Activated naive CD4-positive, alpha-beta T cell treated with anti-CD3 and anti-CD28 coated beads for 36 hours (primary cell): ENCODE results near the gene GRIPAP1. TPM values are rescaled to one million over a fixed set of nuclear protein-coding genes. Genes with fewer than 3 reads are reported as not detected.

Source experiments
- CTCF ChIA-PET: fragments of 350-600 bp; sonication (Branson Sonifier 250); formaldehyde crosslinking; loops from one replicate; lab custom pipeline; 2021; ENCODE audit warnings: antibody characterized with exemption; lab: Charles Lee
- DNase-seq: peaks from one replicate; pipeline ENCODE4 v3.0.0-alpha.2; 2020
- H3K27ac Mint-ChIP-seq: one replicate; pipeline ENCODE4 v1.8.0; 2021; ENCODE audit warnings: mild to moderate bottlenecking, mixed read lengths
- H3K27me3 Mint-ChIP-seq: one replicate; pipeline ENCODE4 v1.8.0; 2021; ENCODE audit warnings: low read depth, mixed read lengths
- H3K36me3 Mint-ChIP-seq: one replicate; pipeline ENCODE4 v1.8.0; 2021; ENCODE audit warnings: low read depth, mixed read lengths
- H3K4me1 Mint-ChIP-seq: one replicate; pipeline ENCODE4 v1.8.0; 2021; ENCODE audit warnings: low read depth, mixed read lengths
- H3K4me3 Mint-ChIP-seq: one replicate; pipeline ENCODE4 v1.8.0; 2021; ENCODE audit warnings: mild to moderate bottlenecking, moderate library complexity, mixed read lengths
- H3K9me3 Mint-ChIP-seq: one replicate; pipeline ENCODE4 v1.8.0; 2021; ENCODE audit warnings: mixed read lengths
- intact Hi-C: fragments of 100-400 bp; cut with micrococcal nuclease; formaldehyde crosslinking; loops from one replicate; pipeline ENCODE4 v1.15.1; 2023
- total RNA-seq, 2 experiments: library from RNA; stranded (reverse); gene quantifications; one replicate each; pipeline ENCODE4 v1.2.3, GENCODE V29; 2021

The GRIPAP1 gene
- total RNA-seq, 2 experiments from 2014 or later, result 64.8 to 73.1 TPM

GRCh38 chrX:48956728-48957414 is 45.2 kb downstream of the GRIPAP1 start:
- Mint-ChIP-seq H3K4me1 (peaks cover 58% of the 10 kb centered on the region), H3K4me3 (peak overlapping the region; percentile 84), H3K27ac (peak overlapping the region; percentile 90), H3K36me3 (peaks cover 13% of the 10 kb centered on the region), H3K27me3 (no peaks in the 10 kb centered on the region), H3K9me3 (no peaks in the 10 kb centered on the region)
- DNase-seq, result peak; percentile 69
- intact Hi-C loops, result loop anchor here (5.0 kb wide), 1 partner anchor 205 kb away; the partner anchor contains the start of gene MAGIX
- CTCF ChIA-PET, result interaction anchor here (0.6 kb wide), 1 partner anchor 18 kb away, joined by 3 read pairs; no protein-coding TSS in a partner anchor

DNA sequence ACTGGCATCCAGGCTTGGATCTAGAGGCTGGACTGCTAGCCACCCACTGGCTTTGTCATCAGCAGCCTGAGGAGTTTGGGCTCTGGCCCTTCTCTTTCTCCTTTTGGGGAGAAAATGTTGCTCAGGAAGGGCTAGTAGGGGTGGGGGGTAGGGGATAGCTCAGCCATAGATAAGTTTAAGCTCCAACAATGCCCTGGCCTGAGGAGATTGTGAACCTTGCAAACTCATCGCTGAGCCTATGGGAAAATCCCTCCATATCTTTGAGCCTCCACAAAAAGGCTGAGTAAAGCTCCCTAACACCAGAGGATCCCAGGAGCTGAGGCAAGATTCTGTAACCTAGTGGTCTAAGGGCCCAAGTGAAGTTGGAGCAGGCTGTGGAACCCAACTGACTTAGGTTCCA is 53.5 kb downstream of the GRIPAP1 start:
- CTCF ChIA-PET, result no interaction called here
- no peak overlapping the region for H3K4me3 Mint-ChIP-seq
- H3K9me3 Mint-ChIP-seq, result no peaks in the 10 kb centered on the region
- H3K27ac Mint-ChIP-seq, result no peak overlapping the region
- intact Hi-C loops, result loop anchor here (5.0 kb wide), 1 partner anchor 36 kb away; the partner anchor contains the start of gene SLC35A2
- H3K4me1 Mint-ChIP-seq, result peaks cover 49% of the 10 kb centered on the region
- no peaks in the 10 kb centered on the region for H3K27me3 Mint-ChIP-seq
- no peak for DNase-seq
- peaks cover 6% of the 10 kb centered on the region for H3K36me3 Mint-ChIP-seq

DNA sequence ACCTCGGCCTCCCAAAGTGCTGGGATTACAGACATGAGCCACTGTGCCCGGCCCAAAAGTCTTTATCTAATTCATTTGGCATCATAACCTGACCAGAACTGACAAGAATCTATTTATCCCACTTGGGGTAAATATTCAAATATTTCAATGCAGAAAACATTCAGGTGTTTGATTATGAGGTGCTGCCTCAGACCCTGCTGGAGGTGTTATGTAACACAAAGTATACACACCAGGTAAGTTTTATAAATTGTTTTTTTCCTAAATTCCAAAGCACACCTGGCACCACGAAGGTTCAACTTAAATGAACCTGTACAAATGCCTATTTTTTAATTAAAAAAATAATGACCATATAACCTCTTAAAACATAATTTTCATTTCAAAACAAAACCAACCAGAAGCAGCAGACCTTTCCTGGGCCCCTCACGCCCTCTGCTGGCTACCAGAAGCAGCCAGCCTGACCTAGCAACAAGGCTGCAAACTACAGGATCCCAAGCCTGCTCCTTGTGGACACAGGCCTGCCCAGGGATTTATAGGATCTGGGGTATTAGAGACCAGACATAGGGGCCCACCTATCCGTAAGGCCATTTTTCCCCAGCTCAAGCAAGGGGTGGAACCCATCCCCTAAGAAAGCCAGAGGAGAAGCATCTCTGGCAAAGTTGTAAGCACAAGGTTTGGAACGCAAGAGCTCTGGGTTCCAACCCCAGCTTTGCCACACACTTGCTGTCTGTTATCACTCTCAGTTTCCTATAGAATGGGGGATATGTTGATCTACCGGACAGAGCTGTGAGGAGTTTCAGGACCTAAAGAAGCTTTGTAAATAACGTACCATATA is 56.3 kb downstream of the GRIPAP1 start:
- Mint-ChIP-seq H3K36me3 (peaks cover 24% of the 10 kb centered on the region), H3K4me3 (no peak overlapping the region), H3K4me1 (peaks cover 53% of the 10 kb centered on the region), H3K27me3 (no peaks in the 10 kb centered on the region), H3K9me3 (no peaks in the 10 kb centered on the region), H3K27ac (peak overlapping the region; percentile 83)
- intact Hi-C loops, result loop anchor here (1.0 to 5.0 kb wide), 4 partner anchors 8 to 297 kb away; partner anchors contain the start of gene SLC35A2
- peak; percentile 70 for DNase-seq
- CTCF ChIA-PET, result interaction anchor here (0.7 to 1.8 kb wide), 8 partner anchors 8 to 297 kb away, joined by 3 to 15 read pairs (median 4); partner anchors contain the start of gene SLC35A2

GRCh38 chrX:48942895-48943294 is 59.2 kb downstream of the GRIPAP1 start:
- peak overlapping the region; percentile 100 for H3K27ac Mint-ChIP-seq
- no peaks in the 10 kb centered on the region for H3K9me3 Mint-ChIP-seq
- no peaks in the 10 kb centered on the region for H3K27me3 Mint-ChIP-seq
- peaks cover 35% of the 10 kb centered on the region for H3K36me3 Mint-ChIP-seq
- intact Hi-C loops, result no loop called here
- peaks cover 72% of the 10 kb centered on the region for H3K4me1 Mint-ChIP-seq
- DNase-seq, result peak; percentile 42
- CTCF ChIA-PET, result interaction anchor here (2.4 to 8.6 kb wide), 2 partner anchors 22 to 27 kb away, joined by 7 to 42 read pairs; no protein-coding TSS in a partner anchor
- peak overlapping the region; percentile 47 for H3K4me3 Mint-ChIP-seq

GRCh38 chrX:48940404-48940955 is 61.6 kb downstream of the GRIPAP1 start:
- H3K36me3 Mint-ChIP-seq, result peaks cover 45% of the 10 kb centered on the region
- CTCF ChIA-PET, result interaction anchor here (0.8 to 8.6 kb wide), 4 partner anchors 10 to 73 kb away, joined by 3 to 42 read pairs (median 5); no protein-coding TSS in a partner anchor
- intact Hi-C loops, result no loop called here
- no peaks in the 10 kb centered on the region for H3K27me3 Mint-ChIP-seq
- peak overlapping the region; percentile 100 for H3K27ac Mint-ChIP-seq
- no peak overlapping the region for H3K4me3 Mint-ChIP-seq
- peak; percentile 10 for DNase-seq
- no peaks in the 10 kb centered on the region for H3K9me3 Mint-ChIP-seq
- peaks cover 81% of the 10 kb centered on the region for H3K4me1 Mint-ChIP-seq

DNA sequence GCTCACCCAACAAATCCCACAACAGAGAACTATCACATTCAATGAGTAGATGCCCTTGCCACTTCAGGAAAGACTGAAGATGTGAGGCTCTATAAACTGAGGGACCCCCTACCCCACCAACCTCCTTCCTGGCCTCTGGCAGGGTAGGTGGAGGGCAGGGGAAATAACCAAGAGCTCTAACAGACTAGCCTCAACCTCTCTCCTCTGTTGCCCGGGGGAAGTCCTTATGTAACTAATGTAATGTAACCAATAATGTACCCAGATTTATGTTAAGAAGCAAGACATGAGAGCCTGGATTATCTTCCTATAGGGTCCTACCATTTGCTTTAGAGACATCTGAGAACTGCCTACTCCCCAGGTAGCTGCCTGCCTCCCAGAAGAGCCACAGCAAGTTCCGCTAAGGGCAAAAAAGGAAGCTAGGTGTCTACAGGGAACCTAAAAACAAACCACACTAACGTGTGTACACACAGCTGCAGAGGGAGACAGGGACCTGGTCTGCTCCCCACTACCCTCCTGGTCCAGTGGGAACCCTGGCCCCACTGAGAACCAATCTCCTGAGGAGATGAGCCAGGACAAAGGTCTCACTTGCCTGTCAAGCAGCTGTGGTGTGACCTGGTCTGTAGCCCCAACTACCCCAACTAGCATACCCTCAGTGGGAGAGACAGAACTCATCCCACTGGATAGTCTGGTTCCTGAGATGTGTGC is 62.4 kb downstream of the GRIPAP1 start:
- no peaks in the 10 kb centered on the region for H3K9me3 Mint-ChIP-seq
- H3K36me3 Mint-ChIP-seq, result peaks cover 53% of the 10 kb centered on the region
- H3K27ac Mint-ChIP-seq, result peak overlapping the region; percentile 100
- peak; percentile 35 for DNase-seq
- H3K4me1 Mint-ChIP-seq, result peaks cover 87% of the 10 kb centered on the region
- CTCF ChIA-PET, result interaction anchor here (0.6 to 8.6 kb wide), 8 partner anchors 9 to 191 kb away, joined by 3 to 42 read pairs (median 4); partner anchors contain the start of genes PQBP1 and TIMM17B
- H3K4me3 Mint-ChIP-seq, result peak overlapping the region; percentile 52
- intact Hi-C loops, result loop anchor here (10.0 kb wide), 1 partner anchor 325 kb away; the partner anchor contains the start of genes FOXP3 and PPP1R3F
- H3K27me3 Mint-ChIP-seq, result no peaks in the 10 kb centered on the region

DNA sequence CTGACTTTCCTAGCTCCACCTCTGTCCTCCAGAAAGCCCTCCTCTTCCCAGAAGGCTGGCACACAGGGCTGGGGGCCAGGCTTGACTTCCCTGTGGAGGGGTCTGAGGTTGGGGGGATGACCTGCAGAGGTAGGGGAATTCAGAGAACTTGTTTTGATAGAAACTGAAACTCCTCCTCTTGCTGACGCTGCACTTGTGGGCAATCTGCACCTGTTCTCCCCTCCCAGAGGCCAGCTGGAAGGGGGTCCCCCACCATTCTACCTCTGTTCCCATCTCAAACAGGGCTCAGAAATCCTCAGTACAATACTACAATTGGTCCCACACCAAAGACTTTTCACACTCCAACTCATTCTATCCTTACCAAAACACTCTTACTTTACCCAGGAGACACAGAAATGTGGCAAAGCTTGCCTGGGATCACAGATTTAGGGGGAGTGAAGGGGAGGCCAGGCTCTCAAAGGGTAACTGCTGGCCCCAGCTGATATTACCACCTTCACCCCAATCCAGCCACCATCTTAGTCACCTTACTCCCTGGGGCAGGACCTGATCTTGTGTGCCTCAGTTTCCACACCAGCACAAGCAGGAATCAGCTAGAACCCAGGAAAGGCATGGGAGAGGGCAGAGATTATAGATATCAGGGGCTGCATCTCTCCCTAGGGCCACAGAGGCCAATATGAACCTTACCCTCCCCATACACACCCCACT is 63.2 kb downstream of the GRIPAP1 start:
- peak; percentile 92 for DNase-seq
- Mint-ChIP-seq H3K9me3 (no peaks in the 10 kb centered on the region), H3K27me3 (no peaks in the 10 kb centered on the region), H3K27ac (peak overlapping the region; percentile 100), H3K36me3 (peaks cover 60% of the 10 kb centered on the region), H3K4me3 (peak overlapping the region; percentile 52), H3K4me1 (peaks cover 89% of the 10 kb centered on the region)
- CTCF ChIA-PET, result interaction anchor here (0.6 to 8.6 kb wide), 10 partner anchors 12 to 190 kb away, joined by 3 to 42 read pairs (median 4); partner anchors contain the start of genes PQBP1 and TIMM17B
- intact Hi-C loops, result loop anchor here (1.0 to 10.0 kb wide), 2 partner anchors 202 to 326 kb away; partner anchors contain the start of genes FOXP3 and PPP1R3F

- H3K36me3 Mint-ChIP-seq, result peaks cover 52% of the 10 kb centered on the region
- H3K27ac Mint-ChIP-seq, result peak overlapping the region; percentile 100
- no peaks in the 10 kb centered on the region for H3K9me3 Mint-ChIP-seq
- H3K27me3 Mint-ChIP-seq, result no peaks in the 10 kb centered on the region
- H3K4me1 Mint-ChIP-seq, result peaks cover 81% of the 10 kb centered on the region
- CTCF ChIA-PET, result interaction anchor here (0.7 to 8.6 kb wide), 9 partner anchors 9 to 306 kb away, joined by 3 to 42 read pairs (median 4); partner anchors contain the start of genes PQBP1, TFE3 and TIMM17B
- DNase-seq, result peak; percentile 95
- peak overlapping the region; percentile 75 for H3K4me3 Mint-ChIP-seq
- intact Hi-C loops, result loop anchor here (1.0 to 10.0 kb wide), 8 partner anchors 8 to 328 kb away; partner anchors contain the start of genes FOXP3, PIM2, PPP1R3F and PQBP1
Measured at GRCh38 chrX:48937054-48937907, 64.8 kb downstream of the GRIPAP1 start.

DNA sequence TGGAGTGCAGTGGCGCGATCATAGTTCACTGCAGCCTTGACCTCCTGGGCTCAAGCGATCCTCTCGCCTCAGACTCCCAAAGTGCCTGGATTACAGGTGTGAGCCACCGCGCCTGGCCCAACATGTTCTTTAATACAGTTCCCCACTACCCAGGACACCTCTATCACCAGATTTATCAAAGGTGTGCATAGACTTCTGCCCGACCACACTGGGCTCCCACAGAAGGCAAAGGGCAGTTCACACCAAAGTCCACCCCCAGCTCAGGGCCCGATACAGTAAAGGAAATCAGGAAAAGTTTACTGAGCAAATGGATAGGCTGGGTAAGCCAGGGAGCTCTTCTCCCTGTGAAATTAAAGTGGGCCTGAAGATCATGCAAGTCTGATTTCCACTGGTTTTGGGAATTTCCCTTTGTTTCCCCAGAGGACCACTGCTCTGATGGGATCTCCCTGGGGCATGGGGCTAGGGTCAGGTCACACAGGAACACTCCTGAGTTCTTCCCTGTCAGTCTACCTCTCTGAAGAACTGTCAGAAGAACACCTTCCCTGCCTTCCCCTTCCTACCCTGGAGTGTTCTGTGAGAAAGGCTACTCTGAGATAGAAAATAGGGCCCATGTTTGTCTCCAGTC is 65.5 kb downstream of the GRIPAP1 start:
- Mint-ChIP-seq H3K36me3 (peaks cover 48% of the 10 kb centered on the region), H3K9me3 (no peaks in the 10 kb centered on the region), H3K27me3 (no peaks in the 10 kb centered on the region), H3K4me1 (peaks cover 74% of the 10 kb centered on the region), H3K27ac (peak overlapping the region; percentile 100), H3K4me3 (peak overlapping the region; percentile 75)
- intact Hi-C loops, result loop anchor here (1.0 to 10.0 kb wide), 8 partner anchors 9 to 328 kb away; partner anchors contain the start of genes FOXP3, PIM2, PPP1R3F and PQBP1
- CTCF ChIA-PET, result interaction anchor here (0.7 to 8.6 kb wide), 8 partner anchors 10 to 200 kb away, joined by 3 to 42 read pairs (median 5); partner anchors contain the start of genes PQBP1, TFE3 and TIMM17B
- DNase-seq, result no peak
